ENCODE data around the gene TNC. TPM values are rescaled to one million over a fixed set of nuclear protein-coding genes. Genes with fewer than 3 reads are reported as not detected.

The TNC gene
- total and polyA plus RNA-seq, 10 of the 15 experiments (the other 5 are each of a cell fraction or from before 2014, with no cell fraction given) = 0.05 to 4.2 (median 0.14) TPM

GRCh38 chr9:115079156-115079555 lies 38.8 kb downstream of the TNC start (continued):
- TF ChIP-seq WRNIP1 (IDR thresholded peaks at IDR 0.05; ENCODE audit: borderline replicate concordance, low read depth, low read length) (no peak), TAF1 (IDR thresholded peaks at IDR 0.05; ENCODE audit: borderline replicate concordance, low read depth, low read length) (no peak)

GRCh38 chr9:115073456-115073855 lies 44.5 kb downstream of the TNC start:
- H3K36me3 ChIP-seq (ENCODE audit: control insufficient read depth in 2 of 2, insufficient read depth in 2 of 2, low read length in 1 of 2) = no peaks in the 10 kb centered on the region
- BruUV-seq (replicated peaks) = no TSS peak
- 47% methylated on average over 6 of the region's 6 CpGs for WGBS (ENCODE audit: insufficient coverage, insufficient replicate concordance, low lambda C conversion rate, missing lambda C conversion rate)
- SMC1A ChIA-PET (ENCODE audit: uncharacterized antibody, unreplicated experiment) = no interaction called here
- TF ChIP-seq STAT1 (conservative IDR thresholded peaks at IDR 0.05) (no peak), SIX5 (IDR thresholded peaks at IDR 0.05; ENCODE audit: low read depth, low read length, severe bottlenecking) (no peak), ATF2 (IDR thresholded peaks at IDR 0.05; ENCODE audit: low read length) (no peak), CUX1 (IDR thresholded peaks at IDR 0.05; ENCODE audit: insufficient replicate concordance, low read depth, low read length) (no peak), ZBTB33 (IDR thresholded peaks at IDR 0.05) (no peak)
- in situ Hi-C loops (cut with MboI) (no loop called here), intact Hi-C loops (cut with micrococcal nuclease; ENCODE audit: unreplicated experiment) (no loop called here)
- H3K4me3 ChIP-seq = no peak overlapping the region
- H3K27me3 ChIP-seq (replicated peaks in 1 of 2; ENCODE audit: control insufficient read depth in 2 of 2, insufficient read depth in 2 of 2, low read length in 1 of 2) = peaks cover 1 to 3% of the 10 kb centered on the region in 2 experiments; a peak in 2 of 4 replicates
- H4K20me1 ChIP-seq (ENCODE audit: control insufficient read depth, insufficient read depth) = no peaks in the 10 kb centered on the region
- no peak overlapping the region for H3K4me2 ChIP-seq (ENCODE audit: control insufficient read depth, insufficient read depth)
- no peaks in the 10 kb centered on the region for H3K4me1 ChIP-seq (ENCODE audit: control insufficient read depth, insufficient read depth, low read length)
- ATAC-seq (no peak), DNase-seq (ENCODE audit: low read depth, low spot score) (no peak), FAIRE-seq (no peak)
- RAD21 ChIA-PET (ENCODE audit: unreplicated experiment) = no interaction called here
- H3K9me3 ChIP-seq (replicated peaks; ENCODE audit: control insufficient read depth, insufficient read depth, low read length) = no peaks in the 10 kb centered on the region
- no peak overlapping the region for H3K9ac ChIP-seq (ENCODE audit: control insufficient read depth, insufficient read depth, low read length)
- CTCF ChIA-PET = no interaction called here
- POLR2A ChIA-PET = no interaction called here
- H3K79me2 ChIP-seq (ENCODE audit: control insufficient read depth, insufficient read depth, low read length) = no peaks in the 10 kb centered on the region
- no peak overlapping the region for H3K27ac ChIP-seq (ENCODE audit: control insufficient read depth, insufficient read depth)
- no peak overlapping the region for H2AFZ ChIP-seq (ENCODE audit: control insufficient read depth, low read depth, low read length)
